ENCODE measurements around the gene PRKCD. TPM values are rescaled to one million over a fixed set of nuclear protein-coding genes. Genes with fewer than 3 reads are reported as not detected.
A peak's percentile ranks its signal among the peaks of the same experiment; 100 is the strongest.

Gene PRKCD
- total RNA-seq, 1 donor from 2014 or later, result 21.2 TPM

DNA sequence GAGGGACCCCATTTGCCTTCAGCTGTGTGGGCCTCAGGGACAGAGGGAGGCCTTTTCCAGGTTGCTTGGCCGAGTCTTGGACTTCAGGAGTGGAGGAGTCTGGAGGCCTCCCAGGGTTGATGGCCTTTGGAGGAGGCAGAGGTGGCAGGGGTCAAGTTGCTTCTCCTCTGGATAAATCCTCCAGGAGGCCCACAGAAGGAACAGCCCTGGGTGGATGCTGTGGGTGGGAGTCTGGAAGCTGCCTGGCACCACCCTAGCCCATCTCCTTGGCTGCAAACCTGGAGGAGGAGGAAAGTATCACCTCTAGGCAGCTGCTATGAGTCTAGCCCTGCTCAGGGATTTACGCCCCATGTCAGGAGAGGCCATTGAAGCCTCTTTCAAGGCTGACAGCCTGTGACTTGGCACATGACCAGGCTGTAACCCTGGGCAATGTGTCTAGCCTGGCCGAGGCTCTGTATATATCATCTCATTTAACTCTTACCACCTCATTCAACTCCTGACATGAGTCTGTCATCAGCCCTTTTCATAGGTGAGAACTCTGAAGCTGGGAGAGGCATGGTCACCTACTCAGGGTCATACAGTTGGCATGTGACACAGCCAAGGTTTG lies 2.9 kb upstream of the PRKCD start:
- no peak for ATAC-seq

DNA sequence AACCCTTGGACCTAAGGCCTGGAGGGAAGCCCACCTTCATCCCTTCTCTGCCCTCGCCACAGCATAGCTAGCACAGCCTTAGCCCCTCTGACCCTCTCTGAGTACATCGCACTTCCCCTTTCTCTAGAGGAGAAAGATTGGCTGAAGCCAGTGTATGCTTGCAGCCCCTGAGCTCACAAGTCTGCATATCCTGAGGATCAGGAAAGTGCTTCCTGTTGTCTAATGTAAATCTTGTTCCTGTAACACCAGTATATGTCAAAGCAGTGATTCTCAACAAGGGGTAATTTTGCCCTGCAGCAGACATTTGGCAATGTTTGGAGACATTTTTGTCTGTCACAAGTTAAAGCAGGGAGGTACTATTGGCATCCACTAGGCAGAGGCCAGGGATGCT lies 2.2 kb upstream of the PRKCD start:
- no peak for ATAC-seq

DNA sequence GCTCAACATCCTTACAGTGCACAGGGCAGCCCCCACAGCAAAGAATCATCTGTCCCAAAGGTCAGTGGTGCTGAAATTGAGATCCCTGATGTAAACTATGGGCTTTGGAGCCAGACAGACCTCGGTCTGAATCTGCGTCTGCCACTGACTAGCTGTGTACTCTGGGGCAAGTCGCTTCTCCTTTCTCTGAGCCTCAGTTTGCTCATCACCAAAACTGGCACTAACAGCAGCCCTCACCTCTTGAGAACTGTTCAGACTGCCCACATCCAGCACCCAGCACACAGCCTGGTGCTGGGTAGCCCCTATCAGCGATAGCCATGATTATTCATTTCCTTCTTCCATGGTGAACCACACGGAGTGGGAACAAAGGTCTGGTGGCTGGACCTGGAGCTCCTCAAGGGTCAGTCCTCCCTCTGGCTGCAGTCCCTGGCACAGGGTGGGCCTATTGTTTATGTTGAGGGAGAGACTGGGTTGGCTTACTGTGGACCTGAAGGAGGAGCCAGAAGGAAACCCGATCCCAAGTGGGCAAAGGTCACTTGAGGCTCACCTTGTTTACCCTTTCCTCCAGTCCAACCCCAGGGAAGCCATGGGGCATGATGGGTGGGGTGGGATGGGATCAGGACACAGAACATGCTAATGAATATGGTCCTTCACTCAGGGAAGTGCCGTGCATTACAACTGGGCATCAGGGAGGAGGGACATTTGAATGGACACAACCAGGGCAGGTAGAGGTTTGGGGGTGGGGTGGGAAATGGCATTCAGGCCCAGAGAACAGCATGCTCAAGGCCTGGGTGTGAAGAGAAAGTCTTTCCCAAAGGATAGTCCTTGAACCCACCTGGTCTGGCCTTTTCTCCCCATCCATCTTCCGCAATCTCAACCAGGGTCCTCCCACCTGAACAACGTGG lies 1.6 kb upstream of the PRKCD start:
- no peak for ATAC-seq

DNA sequence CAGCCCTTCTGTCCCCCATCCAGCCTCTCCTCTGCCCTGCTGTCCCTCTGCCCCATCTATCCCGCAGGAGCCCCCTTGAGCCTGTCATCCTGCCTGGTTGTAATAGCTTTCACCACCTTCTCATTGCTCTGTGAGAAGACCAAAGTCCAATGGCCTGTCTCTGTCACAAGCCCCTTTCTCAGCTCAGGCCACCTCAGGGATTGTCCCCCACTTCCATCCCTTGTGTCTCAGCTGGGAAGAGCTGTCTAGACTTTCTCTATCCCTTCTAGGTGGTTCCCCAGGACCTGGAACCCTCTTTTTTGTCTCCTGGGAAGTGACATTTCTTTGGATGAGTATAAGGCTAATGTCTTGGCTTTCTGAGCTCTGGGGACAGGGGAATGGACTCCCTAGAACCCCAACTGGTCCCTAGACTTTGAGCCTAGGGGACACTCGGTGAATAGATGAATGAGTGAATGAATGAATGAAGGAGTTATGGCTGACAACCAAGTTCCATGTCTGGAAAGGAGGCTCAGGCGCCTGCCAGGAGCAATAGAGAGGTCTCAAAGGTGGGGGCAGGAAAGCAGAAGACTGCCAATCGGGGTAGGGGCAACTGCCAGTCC lies 849 bp upstream of the PRKCD start:
- ATAC-seq, result no peak

DNA sequence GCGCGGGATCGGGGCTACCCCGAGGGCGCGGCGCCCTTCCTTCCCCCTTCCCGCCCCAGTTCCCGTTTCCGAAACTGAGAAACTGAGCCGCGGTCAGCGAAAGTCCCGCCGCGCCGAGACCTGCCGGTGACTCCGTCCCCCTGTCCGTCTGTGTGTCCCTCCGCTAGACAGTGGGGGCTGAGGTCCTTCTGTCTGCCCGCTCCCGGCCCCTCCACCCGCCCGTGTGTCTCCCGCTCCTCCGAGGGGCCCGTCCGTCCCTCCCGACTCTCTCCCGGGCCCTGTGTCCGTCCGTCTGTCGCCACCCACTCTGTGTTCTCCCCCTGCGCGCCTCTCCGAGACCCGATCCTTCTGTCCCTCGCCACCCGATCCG lies 426 bp downstream of the PRKCD start:
- ATAC-seq, result no peak

DNA sequence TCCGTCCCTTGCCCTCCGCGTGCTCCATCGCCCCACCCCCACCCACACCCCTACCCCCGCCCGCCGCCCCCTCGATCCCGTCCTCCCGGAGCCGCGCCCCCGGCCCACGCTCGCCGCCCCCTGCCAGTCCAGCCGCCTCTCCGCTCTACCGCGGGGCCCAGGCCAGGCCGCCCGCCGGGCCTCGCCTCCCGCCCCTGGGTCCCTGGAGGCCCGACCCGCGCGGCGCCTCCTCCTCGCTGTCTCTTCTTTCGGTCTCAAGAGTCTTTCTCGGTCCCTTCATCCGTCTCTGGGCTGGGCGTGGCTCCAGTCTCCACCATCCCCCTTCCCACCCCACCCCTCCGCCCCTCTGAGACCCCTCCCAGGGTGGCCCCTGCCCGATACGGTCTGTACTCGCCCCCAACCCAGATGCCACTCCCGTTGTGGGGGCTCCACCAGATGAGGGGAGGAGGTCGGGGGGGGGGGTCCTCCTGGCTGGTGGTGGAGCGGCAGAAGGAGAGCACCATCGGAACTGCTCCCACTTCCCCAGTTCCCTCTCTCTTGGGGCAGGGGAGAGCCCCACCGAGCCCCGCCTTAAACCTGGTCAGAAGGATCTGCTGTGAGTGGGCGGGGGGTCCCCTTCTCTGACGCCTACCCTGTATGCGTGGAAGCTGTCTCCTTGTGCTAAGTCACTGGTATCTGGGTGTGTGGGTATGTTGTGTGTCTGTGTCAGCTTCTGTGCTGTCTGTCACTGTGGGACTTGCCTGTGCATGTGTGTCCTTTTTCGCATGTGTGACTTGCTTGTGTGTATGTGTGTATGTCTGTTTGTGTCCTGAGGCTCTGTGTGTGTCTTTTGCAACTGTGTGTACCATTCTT lies 1.0 kb downstream of the PRKCD start:
- peak; percentile 41 for ATAC-seq

DNA sequence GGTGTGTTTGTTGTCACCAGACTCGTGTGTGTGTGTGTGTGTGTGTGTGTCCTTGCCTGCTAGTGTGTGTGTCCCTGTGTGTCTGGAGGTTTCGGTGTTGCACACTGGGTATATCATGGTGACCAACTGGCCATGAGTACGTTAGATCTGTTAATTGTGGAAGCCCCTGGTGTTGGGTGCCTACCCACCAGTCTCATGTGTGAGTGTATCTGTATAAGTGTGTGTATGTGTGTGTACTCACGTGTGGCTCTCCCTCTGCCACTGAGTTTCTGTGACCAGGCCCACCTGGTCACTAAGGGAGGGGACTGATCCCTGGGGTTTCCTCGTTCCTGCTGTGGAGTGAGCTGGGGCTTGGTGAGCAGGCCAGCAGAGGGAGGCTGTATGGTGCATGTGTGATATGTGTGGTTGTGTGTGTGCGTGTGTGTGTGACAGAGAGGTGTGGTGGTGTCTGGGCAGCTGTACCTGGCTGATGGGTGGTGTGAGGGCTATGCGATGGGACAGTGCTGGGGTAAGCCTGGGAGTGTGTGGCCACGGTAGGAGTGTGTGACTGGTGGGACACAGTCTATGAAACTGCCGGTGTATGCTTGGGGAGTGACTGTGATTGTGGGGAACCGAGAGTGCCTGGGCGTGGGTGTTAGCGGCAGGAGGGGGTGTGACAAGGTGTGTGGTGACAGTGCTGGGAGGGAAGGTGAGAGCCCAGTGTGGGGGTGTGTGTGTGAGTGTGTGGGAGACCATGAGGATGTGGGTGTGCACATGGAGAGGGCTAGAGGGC lies 1.8 kb downstream of the PRKCD start:
- peak; percentile 25 for ATAC-seq

DNA sequence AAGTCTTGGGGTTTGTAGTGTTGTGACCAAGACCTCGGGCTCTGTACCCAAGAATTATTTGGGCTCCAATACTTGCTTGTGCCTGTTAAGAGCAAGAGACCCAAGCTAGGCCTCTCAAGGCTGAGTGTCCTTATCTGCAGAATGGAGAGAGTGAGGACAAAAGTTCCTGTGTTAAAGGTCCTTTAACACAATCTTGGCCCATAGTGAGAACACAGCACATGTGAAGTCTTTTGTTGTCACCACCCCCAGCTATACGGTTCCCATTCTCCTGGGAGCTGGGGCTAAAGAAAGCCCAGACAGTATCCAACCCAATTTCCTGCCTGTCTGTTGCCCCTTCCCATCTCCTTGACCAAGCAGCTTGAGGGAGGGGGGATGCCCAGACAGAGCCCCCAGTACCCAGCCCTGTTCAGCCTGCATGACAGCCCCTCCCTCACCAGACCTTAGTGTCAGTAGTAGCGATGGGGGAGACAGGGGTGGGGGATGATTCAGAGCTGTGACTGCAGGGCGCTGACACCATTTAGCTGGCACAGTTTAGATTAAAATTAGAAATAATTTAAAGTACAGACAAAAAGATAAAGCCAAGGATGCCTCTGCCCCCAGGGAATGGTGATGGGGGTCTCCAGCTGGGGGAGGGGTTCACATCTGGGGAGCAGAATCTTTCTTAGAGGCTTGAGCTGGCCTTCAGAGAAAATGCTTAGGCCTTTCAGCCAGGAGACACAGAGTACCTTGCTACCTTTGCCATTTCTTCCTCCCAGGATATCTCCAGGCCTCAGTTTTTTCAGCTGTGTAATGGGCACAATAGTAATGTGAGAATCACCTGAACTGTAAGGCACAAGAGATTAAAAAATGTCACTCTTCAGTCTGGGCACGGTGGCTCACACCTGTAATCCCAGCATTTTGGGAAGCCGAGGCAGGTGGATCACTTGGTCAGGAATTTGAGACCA lies 2.7 kb downstream of the PRKCD start:
- ATAC-seq, result no peak

DNA sequence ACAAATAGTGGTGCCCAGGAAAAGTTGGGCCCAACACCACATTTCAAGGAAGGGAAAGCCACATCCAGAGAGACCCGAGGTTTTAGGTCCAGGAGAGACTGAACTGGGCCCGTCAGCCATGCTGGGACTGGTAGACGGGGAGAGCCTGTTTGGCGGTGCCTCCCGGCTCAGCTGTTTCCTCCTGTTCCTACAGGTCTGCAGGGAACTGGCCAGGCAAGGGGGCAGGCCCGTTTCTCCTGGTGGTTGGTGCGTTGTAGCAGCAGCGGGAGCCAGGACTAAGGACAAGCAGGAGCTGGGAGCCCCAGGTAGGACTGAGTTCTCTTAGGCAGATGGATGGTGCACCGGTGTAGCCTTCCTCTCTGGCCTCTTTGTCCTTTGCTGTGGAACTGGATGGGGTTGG lies 3.9 kb downstream of the PRKCD start:
- ATAC-seq, result peak; percentile 50

DNA sequence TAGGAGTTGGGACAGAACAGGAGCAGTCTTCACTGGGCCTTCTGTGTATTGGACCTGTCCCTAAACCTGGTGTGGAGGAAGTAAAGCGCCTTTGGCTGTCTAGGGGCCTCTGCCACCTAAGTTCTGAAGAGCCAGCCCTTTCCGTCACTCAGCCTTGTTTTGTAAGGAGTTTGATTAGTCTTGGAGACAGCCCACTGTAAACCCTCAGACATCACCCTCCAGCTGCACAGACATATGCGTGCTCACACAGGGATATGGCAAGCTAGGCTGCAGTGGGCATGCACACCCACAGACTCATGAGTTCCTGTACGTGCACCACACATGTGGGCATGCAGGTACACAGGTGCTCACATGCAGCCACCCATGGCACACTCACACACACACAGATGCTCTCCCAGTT lies 5.2 kb downstream of the PRKCD start:
- ATAC-seq, result no peak

DNA sequence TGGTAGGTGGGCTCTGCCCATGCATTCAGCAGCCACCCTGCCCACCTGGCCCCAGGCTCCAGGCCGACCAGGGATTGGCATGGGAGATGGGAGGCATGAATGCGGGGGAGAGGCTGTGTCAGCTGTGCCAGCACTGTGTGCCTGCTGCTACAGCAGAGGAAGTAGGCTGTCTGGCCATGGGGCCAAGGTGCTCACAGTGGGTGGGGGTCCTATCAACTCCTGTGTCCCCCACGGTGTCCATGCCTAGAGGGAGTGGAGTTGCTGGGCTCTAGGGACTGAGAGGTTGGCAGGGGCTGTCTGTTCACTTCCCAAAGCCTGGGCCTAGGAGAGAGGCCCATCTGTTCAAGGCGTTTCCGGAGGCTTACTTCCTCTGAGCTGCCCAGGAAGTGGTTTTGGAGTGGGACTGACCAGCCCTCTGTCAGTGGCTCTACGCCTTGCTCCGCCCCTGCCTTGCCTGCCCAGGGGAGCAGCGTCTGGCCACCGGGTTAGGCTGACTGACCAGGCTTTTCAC lies 5.8 kb downstream of the PRKCD start:
- ATAC-seq, result no peak

DNA sequence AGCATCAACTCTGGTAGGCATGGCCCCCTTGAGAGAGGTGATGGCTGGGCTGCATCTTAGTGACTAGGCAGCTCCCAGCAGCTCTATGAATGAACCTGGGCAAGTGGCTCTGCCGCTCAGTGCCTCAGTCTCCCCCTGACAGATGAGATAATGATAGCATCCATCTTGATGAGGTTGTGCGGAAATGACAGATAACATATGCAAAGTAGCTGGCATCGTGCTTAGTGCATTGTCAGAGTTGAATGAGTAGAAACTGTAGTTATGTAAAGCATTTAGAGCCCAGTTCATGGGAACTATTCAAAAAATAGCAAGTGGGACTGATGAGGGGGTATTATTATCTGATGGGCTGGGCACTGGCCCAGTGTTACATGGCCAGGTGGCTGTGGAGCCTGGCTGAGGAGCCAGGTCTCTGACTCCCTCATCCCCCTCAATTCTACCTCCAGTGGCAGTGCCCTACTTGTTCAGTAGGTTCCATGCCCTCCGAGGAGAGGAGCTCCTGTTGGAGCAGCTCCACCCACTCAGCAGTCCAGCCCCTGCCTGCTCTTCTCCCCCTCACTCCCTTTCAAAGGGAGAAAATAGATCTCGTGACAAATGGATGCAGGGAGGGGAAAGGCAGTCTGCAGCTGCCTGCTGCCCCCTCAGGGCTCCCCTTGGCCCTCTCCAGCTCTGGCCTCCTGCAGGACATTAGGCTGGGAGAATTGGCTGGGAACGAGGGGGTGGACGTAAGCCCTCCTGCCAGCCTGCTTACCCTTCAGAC lies 6.6 kb downstream of the PRKCD start:
- no peak for ATAC-seq

DNA sequence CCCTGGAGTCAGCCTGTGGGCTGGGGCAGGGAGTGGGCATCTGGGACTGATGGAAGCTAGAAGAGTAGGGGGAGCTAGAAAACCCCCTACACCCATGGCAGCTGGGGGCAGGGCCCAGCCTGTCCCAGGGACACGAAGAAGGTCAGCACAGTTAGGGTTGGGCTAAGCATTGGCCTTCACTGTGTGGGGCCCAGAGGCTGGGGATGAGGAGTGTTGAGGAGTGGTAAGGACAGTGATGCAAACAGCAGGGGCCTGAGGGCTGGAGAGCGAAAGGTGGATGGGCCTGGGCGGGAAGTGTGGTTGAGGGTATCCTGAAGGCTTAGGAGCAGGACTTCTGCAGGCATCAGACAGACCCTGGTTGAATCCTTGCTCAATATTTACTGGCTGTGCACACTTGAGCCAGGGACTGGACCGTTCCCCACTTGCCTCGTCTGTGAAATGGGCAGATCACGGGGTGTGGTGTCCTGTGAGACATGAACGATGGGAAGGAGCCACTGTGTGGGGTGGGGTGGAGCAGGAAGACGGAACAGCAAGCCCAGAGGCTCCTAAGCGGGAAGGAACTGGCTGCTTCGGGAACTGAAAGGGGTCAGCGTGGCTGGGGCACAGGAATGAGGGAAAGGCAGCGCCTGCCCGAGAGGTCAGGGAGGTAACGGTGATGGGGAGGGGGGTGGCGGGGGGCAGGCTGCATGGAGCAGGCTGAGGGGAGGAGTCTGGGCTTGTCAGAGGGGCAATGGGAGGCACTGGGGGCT lies 7.3 kb downstream of the PRKCD start:
- ATAC-seq, result no peak

DNA sequence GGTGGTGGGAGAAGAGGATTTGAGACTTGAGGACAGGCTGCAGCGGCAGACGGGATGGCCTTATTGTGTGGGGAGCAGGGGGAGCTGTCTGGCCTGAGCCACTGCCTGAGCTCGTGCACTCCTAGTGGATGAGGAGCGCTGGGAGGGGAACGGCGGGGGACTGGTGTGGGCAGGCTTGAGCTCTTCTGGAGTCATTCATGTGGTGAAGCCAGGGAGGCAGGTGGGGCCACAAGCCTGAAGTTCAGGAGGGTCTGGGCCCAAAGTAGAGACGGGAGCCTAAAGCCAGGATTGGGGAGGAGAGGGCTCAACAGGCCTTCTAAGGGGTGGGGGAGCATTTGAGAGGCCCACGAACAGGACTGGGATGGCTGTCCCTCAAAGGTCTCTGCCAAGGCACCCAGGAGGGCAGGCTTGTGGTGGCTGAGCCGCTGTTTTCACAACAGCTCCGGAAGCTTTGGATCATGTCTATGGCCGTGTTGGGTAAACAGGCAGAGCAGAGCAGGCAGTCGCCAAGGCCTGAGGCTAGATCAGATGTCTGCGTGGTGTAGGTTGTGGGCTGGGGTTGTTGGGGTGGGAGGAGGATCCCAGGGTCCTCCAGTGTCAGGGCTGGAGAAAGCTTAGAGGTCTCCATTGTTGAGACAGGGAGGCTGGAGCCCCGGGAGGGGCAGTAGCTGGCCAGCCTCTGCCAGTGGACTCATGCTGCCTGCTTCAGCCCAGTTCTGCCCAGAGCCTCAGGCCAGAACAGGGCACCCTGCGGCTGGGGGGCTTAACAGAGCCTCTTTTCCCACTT lies 8.2 kb downstream of the PRKCD start:
- ATAC-seq, result no peak

DNA sequence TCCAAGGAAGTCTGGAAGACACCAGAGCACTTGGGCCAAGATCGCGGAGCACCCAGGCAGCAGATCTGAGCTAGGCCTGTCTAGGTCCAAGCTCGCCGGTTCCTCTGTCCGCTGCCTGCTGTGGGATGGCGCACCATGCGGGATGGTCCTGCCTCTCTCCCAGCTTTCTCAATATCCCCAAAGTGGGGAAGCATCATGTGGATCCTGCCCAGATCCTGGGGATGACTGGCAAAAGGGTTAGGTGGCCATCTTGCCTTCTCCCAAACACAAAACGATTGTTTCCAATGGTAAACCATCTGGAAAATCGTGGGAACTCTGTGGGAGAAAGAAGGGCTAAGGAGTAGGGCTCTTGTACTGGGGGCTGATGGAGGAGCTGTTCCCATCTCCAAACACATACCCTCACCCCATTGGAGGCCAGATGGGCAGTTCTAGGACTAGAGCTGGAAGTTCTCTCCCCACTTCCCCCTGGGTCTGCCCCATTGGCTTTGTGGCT lies 8.9 kb downstream of the PRKCD start:
- no peak for ATAC-seq

DNA sequence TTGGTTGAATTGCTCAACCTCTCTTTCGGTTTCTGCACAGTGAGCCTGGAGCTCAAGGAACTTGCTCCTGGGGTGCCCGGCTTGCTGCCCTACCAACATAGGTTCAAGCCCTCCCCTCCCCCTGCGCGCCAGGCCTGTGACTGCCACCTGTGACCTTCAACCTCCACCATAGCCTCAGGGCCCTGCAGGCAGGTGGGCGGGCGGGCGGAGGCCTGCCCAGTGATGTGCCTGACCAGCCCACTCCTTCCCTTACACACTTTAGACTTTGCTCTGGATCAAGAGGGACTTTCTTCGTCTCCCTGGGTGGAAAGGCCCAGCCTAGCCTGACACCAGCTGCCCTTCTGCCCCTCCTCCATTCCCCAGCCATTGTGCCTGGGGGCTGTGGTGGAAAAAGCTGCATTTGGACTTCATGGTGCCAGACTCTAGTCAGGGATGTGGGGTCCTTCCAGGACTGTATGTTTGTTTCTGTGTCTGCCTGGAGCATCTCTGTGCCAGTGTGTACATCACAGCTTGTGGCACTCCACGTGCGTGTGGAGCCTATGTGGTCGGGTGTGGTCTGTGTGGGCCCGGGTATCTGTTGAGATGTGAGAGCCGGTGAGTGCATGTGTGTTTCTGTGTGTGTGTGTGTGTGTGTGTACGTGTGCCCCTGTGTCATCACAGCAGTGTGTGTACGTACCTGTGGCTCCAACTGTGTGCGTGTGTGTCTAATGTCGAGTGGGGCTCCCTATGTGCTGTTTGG lies 9.5 kb downstream of the PRKCD start:
- no peak for ATAC-seq

DNA sequence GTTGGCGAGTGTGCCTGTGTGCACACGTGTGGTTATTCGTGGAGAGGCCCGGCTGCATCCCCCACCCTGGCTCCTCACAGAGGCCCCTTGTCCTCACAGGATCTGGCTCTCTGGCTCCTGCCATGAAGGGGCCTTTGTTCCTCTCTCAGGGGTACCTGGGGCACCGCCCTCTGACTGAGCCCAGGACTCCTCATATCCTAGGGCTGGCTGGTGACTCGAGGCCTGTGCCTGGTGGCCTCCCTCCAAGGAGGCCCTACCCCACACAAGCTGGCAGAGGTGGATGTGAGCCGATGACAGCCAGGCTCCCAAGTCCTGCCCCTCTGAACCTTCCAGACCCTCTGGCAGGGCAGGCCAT lies 10.0 kb downstream of the PRKCD start:
- ATAC-seq, result no peak

Data from esophagus mucosa (tissue), 1 donor.